Spinal cord (tissue), 10 donors: ENCODE results near the gene FNDC3B. TPM values are rescaled to one million over a fixed set of nuclear protein-coding genes. Genes with fewer than 3 reads are reported as not detected.

ENCODE experiments used
- DNase-seq, 6 donors: peaks; one replicate each; pipeline versions ENCODE4 v3.0.0 to v3.0.0-alpha.2; 2013 to 2015; ENCODE audit warnings: low spot score in 6 of 6, low read depth in 4 of 6
- H3K27ac ChIP-seq: one replicate; pipeline ENCODE4 v1.5.1; 2013; ENCODE audit warnings: low read depth, low read length, control low read depth
- H3K27me3 ChIP-seq: one replicate; pipeline ENCODE4 v1.6.1; 2013; ENCODE audit warnings: low read length; ENCODE audit not compliant: control insufficient read depth, insufficient read depth
- H3K36me3 ChIP-seq: one replicate; pipeline ENCODE4 v1.6.1; 2013; ENCODE audit warnings: low read length; ENCODE audit not compliant: control insufficient read depth, insufficient read depth
- H3K4me1 ChIP-seq: one replicate; pipeline ENCODE4 v1.6.1; 2013; ENCODE audit warnings: low read length; ENCODE audit not compliant: control insufficient read depth, insufficient read depth
- H3K4me3 ChIP-seq: one replicate; pipeline ENCODE4 v1.5.1; 2013; ENCODE audit warnings: low read depth, low read length, control low read depth
- H3K9me3 ChIP-seq: one replicate; pipeline ENCODE4 v1.6.1; 2013; ENCODE audit warnings: low read length; ENCODE audit not compliant: control insufficient read depth, insufficient read depth
- WGBS: methylation state at CpG from one replicate; pipeline ENCODE4 v1.1.5; 2013; ENCODE audit warnings: missing lambda C conversion rate; ENCODE audit not compliant: insufficient coverage; 5-methylcytosine and 5-hydroxymethylcytosine counted together
- polyA plus RNA-seq, 2 donors: library from polyadenylated mRNA; unstranded; fragments of 120-200 nt; gene quantifications; one replicate each; pipeline ENCODE4 v1.2.1, GENCODE V29; 2013; ENCODE audit not compliant: insufficient read length in 2 of 2
- total RNA-seq, 2 donors: library from RNA; depleted of rRNA in 1 of 2; stranded (reverse); fragments of 120-200 nt in 1 of 2; fragments of >200 nt in 1 of 2; gene quantifications; one replicate each; pipeline versions ENCODE4 v1.2.3 to v1.2.4, GENCODE V29; 2013 to 2014
- donor health status: healthy.

The FNDC3B gene
- total and polyA plus RNA-seq, 4 donors, result 14.9 to 66.8 (median 40.0) TPM

GRCh38 chr3:172323894-172324610 lies 284.7 kb downstream of the FNDC3B start:
- Histone ChIP-seq H3K27ac (no peak overlapping the region), H3K27me3 (no peaks in the 10 kb centered on the region), H3K4me1 (peaks cover 9% of the 10 kb centered on the region), H3K9me3 (no peaks in the 10 kb centered on the region), H3K36me3 (peaks cover 7% of the 10 kb centered on the region), H3K4me3 (no peak overlapping the region)
- DNase-seq, result peak in 1 of 6 donors; percentile 15
- 78% methylated on average over 8 of the region's 10 CpGs for WGBS

GRCh38 chr3:172324611-172325203 lies 285.3 kb downstream of the FNDC3B start:
- H3K36me3 ChIP-seq, result peaks cover 7% of the 10 kb centered on the region
- H3K27ac ChIP-seq, result no peak overlapping the region
- H3K27me3 ChIP-seq, result no peaks in the 10 kb centered on the region
- H3K4me3 ChIP-seq, result no peak overlapping the region
- H3K4me1 ChIP-seq, result peaks cover 5% of the 10 kb centered on the region
- H3K9me3 ChIP-seq, result no peaks in the 10 kb centered on the region
- WGBS, result 93% methylated on average over 7 of the region's 7 CpGs
- no peak for DNase-seq

GRCh38 chr3:172325461-172325860 lies 286.1 kb downstream of the FNDC3B start:
- H3K27ac ChIP-seq, result no peak overlapping the region
- peak in 1 of 6 donors; percentile 12 for DNase-seq
- H3K36me3 ChIP-seq, result peaks cover 7% of the 10 kb centered on the region
- H3K4me3 ChIP-seq, result no peak overlapping the region
- 87% methylated on average over 5 of the region's 8 CpGs for WGBS
- no peaks in the 10 kb centered on the region for H3K4me1 ChIP-seq
- no peaks in the 10 kb centered on the region for H3K9me3 ChIP-seq
- H3K27me3 ChIP-seq, result no peaks in the 10 kb centered on the region

GRCh38 chr3:172326993-172327392 lies 287.6 kb downstream of the FNDC3B start:
- peaks cover 10% of the 10 kb centered on the region for H3K36me3 ChIP-seq

GRCh38 chr3:172328282-172328681 lies 288.9 kb downstream of the FNDC3B start:
- 85% methylated on average over 2 of the region's 4 CpGs for WGBS
- Histone ChIP-seq H3K4me1 (no peaks in the 10 kb centered on the region), H3K27me3 (no peaks in the 10 kb centered on the region), H3K27ac (no peak overlapping the region), H3K4me3 (no peak overlapping the region), H3K36me3 (peaks cover 10% of the 10 kb centered on the region), H3K9me3 (no peaks in the 10 kb centered on the region)
- no peak for DNase-seq

More at GRCh38 chr3:172326993-172327392, 287.6 kb downstream of the FNDC3B start:
- H3K4me3 ChIP-seq, result no peak overlapping the region
- no peaks in the 10 kb centered on the region for H3K27me3 ChIP-seq
- H3K4me1 ChIP-seq, result no peaks in the 10 kb centered on the region
- H3K27ac ChIP-seq, result no peak overlapping the region
- no peak for DNase-seq
- H3K9me3 ChIP-seq, result no peaks in the 10 kb centered on the region
- WGBS, result 100% methylated on average over 1 of the region's 3 CpGs

- no peak overlapping the region for H3K27ac ChIP-seq
- H3K36me3 ChIP-seq, result peaks cover 13% of the 10 kb centered on the region
- no CpG with 5 or more reads among the region's 2 CpGs for WGBS
These were observed 289.7 kb downstream of the FNDC3B start for GRCh38 chr3:172329070-172329469.

GRCh38 chr3:172330413-172330812 lies 291.0 kb downstream of the FNDC3B start:
- no peaks in the 10 kb centered on the region for H3K27me3 ChIP-seq
- DNase-seq, result no peak
- 96% methylated on average over 4 of the region's 4 CpGs for WGBS
- H3K9me3 ChIP-seq, result no peaks in the 10 kb centered on the region
- no peaks in the 10 kb centered on the region for H3K4me1 ChIP-seq
- H3K27ac ChIP-seq, result no peak overlapping the region
- peaks cover 8% of the 10 kb centered on the region for H3K36me3 ChIP-seq
- H3K4me3 ChIP-seq, result no peak overlapping the region

More at GRCh38 chr3:172329070-172329469, 289.7 kb downstream of the FNDC3B start:
- no peaks in the 10 kb centered on the region for H3K4me1 ChIP-seq
- no peaks in the 10 kb centered on the region for H3K27me3 ChIP-seq
- no peaks in the 10 kb centered on the region for H3K9me3 ChIP-seq
- peak in 1 of 6 donors; percentile 27 for DNase-seq
- no peak overlapping the region for H3K4me3 ChIP-seq

- Histone ChIP-seq H3K9me3 (no peaks in the 10 kb centered on the region), H3K4me3 (no peak overlapping the region), H3K27ac (no peak overlapping the region), H3K27me3 (no peaks in the 10 kb centered on the region), H3K36me3 (peaks cover 8% of the 10 kb centered on the region), H3K4me1 (no peaks in the 10 kb centered on the region)
- WGBS, result no CpG with 5 or more reads among the region's 2 CpGs
- peak in 5 of 6 donors; percentile 52 to 86 (median 62) for DNase-seq
These were observed 293.1 kb downstream of the FNDC3B start for GRCh38 chr3:172332256-172333041.

- no peaks in the 10 kb centered on the region for H3K4me1 ChIP-seq
- peaks cover 8% of the 10 kb centered on the region for H3K36me3 ChIP-seq
- H3K4me3 ChIP-seq, result no peak overlapping the region
- no peaks in the 10 kb centered on the region for H3K27me3 ChIP-seq
- no peaks in the 10 kb centered on the region for H3K9me3 ChIP-seq
- H3K27ac ChIP-seq, result no peak overlapping the region
- no peak for DNase-seq
These were observed 293.6 kb downstream of the FNDC3B start for GRCh38 chr3:172333042-172333377.
